HG03378 (cell line): ENCODE results near the gene ZNF804B.

Experiments used
- ATAC-seq: cut with Tn5 transposase; IDR thresholded peaks from one replicate; pipeline ENCODE4 v1.9.1; 2021; ENCODE audit warnings: mild to moderate bottlenecking, moderate library complexity; ENCODE audit not compliant: unreplicated experiment

The ZNF804B gene

GRCh38 chr7:88759230-88760135 is at the start of gene ZNF804B:
Gene ZNF804B (plus strand): TSS chr7:88759700. CDS start chr7:88759977, 277 bp downstream.
- no peak for ATAC-seq

GRCh38 chr7:88735920-88736319 is 23.6 kb upstream of the ZNF804B start:
- ATAC-seq = no peak

- no peak for ATAC-seq
These were observed 21.9 kb upstream of the ZNF804B start for GRCh38 chr7:88737632-88738031.

- ATAC-seq = no peak
These were observed 13.4 kb upstream of the ZNF804B start for GRCh38 chr7:88746126-88746525.

GRCh38 chr7:88756802-88757201 is 2.7 kb upstream of the ZNF804B start:
- no peak for ATAC-seq

GRCh38 chr7:88757371-88757770 is 2.1 kb upstream of the ZNF804B start:
- no peak for ATAC-seq

- ATAC-seq = no peak
These were observed 895 bp upstream of the ZNF804B start for GRCh38 chr7:88758381-88759229.

GRCh38 chr7:88760136-88760515 is 626 bp downstream of the ZNF804B start:
- no peak for ATAC-seq

- ATAC-seq = no peak
These were observed 2.3 kb downstream of the ZNF804B start for GRCh38 chr7:88761779-88762178.

- ATAC-seq = peak; percentile 64
These were observed 11.9 kb downstream of the ZNF804B start for GRCh38 chr7:88771417-88771816.

- ATAC-seq = no peak
These were observed 13.3 kb downstream of the ZNF804B start for GRCh38 chr7:88772776-88773175.

- ATAC-seq = no peak
These were observed 16.3 kb downstream of the ZNF804B start for GRCh38 chr7:88775838-88776237.

GRCh38 chr7:88787777-88788176 is 28.3 kb downstream of the ZNF804B start:
- ATAC-seq = no peak

GRCh38 chr7:88789480-88790064 is 30.1 kb downstream of the ZNF804B start:
- ATAC-seq = peak; percentile 73

GRCh38 chr7:88791891-88792290 is 32.4 kb downstream of the ZNF804B start:
- ATAC-seq = no peak

GRCh38 chr7:88792361-88792760 is 32.9 kb downstream of the ZNF804B start:
- no peak for ATAC-seq

GRCh38 chr7:88795553-88795952 is 36.1 kb downstream of the ZNF804B start, which contains the start of gene TEX47:
Gene TEX47 (minus strand): TSS chr7:88795737. CDS start chr7:88794942, 795 bp downstream.
- ATAC-seq = no peak

- no peak for ATAC-seq
These were observed 41.5 kb downstream of the ZNF804B start for GRCh38 chr7:88801046-88801445.

GRCh38 chr7:88806280-88807037 is 47.0 kb downstream of the ZNF804B start:
- no peak for ATAC-seq

- no peak for ATAC-seq
These were observed 59.1 kb downstream of the ZNF804B start for GRCh38 chr7:88818552-88818951.

- no peak for ATAC-seq
These were observed 66.7 kb downstream of the ZNF804B start for GRCh38 chr7:88826222-88826621.
